Hepatocyte (in vitro differentiated cells): ENCODE measurements around the gene ZBTB7A.

Experiments used
- CTCF ChIP-seq: fragments of 200-600 bp; sonication (generic); IDR thresholded peaks from 2 replicates; pipeline ENCODE4 v1.5.1; 2016; ENCODE audit warnings: antibody characterized with exemption, mild to moderate bottlenecking; ENCODE audit not compliant: poor library complexity
- EZH2 ChIP-seq: fragments of 200-600 bp; sonication (generic); IDR thresholded peaks from 2 replicates; pipeline ENCODE4 v1.6.1; 2016; ENCODE audit warnings: antibody characterized with exemption, mild to moderate bottlenecking, borderline replicate concordance
- EZH2phosphoT487 ChIP-seq: fragments of 200-600 bp; sonication (generic); IDR thresholded peaks from one replicate; pipeline ENCODE4 v1.6.1; 2018; ENCODE audit warnings: antibody characterized with exemption, mild to moderate bottlenecking, low read depth, moderate library complexity; ENCODE audit not compliant: unreplicated experiment, severe bottlenecking

GRCh38 chr19:4083677-4084546 is 17.2 kb upstream of the ZBTB7A start:
- TF ChIP-seq CTCF = no peak
- TF ChIP-seq EZH2 = no peak
- no peak for TF ChIP-seq EZH2phosphoT487
